ENCODE measurements around the gene CPAMD8. TPM values are rescaled to one million over a fixed set of nuclear protein-coding genes. Genes with fewer than 3 reads are reported as not detected.

Gene CPAMD8
- total RNA-seq, 1 experiment from 2014 or later, result 3.9 TPM

GRCh38 chr19:16861011-16861410 lies 165.6 kb downstream of the CPAMD8 start:
- peaks cover 20% of the 10 kb centered on the region for H3K36me3 ChIP-seq (ENCODE audit: low read depth, low read length)
- H2AFZ ChIP-seq (ENCODE audit: low read length), result no peak overlapping the region
- no peaks in the 10 kb centered on the region for H3K4me1 ChIP-seq (ENCODE audit: insufficient read depth, low read length)
- ATAC-seq, result no peak
- TF ChIP-seq EZH2 (IDR thresholded peaks at IDR 0.05; ENCODE audit: low read length, unreplicated experiment) (no peak), CTCF (conservative IDR thresholded peaks at IDR 0.05; ENCODE audit: low read depth, low read length) (no peak), EZH2phosphoT487 (IDR thresholded peaks at IDR 0.05; ENCODE audit: borderline replicate concordance, low read length) (no peak)
- H3K4me2 ChIP-seq (ENCODE audit: low read length), result no peak overlapping the region
- no TSS peak for BruUV-seq (replicated peaks)
- no peaks in the 10 kb centered on the region for H3K9me2 ChIP-seq (replicated peaks; ENCODE audit: low read length)
- DNase-seq, result no peak
- intact Hi-C loops (cut with micrococcal nuclease), result no loop called here
- no peak overlapping the region for H3K4me3 ChIP-seq (ENCODE audit: low read length)
- no peaks in the 10 kb centered on the region for H4K20me1 ChIP-seq (ENCODE audit: low read length)
- ChIA-PET CTCF (no interaction called here), POLR2A (ENCODE audit: unreplicated experiment) (no interaction called here)
- no peaks in the 10 kb centered on the region for H3K79me2 ChIP-seq (ENCODE audit: low read length)
- H3K27ac ChIP-seq (ENCODE audit: low read length), result no peak overlapping the region
- H3K9me3 ChIP-seq (ENCODE audit: low read length), result no peaks in the 10 kb centered on the region
- H3K9ac ChIP-seq (ENCODE audit: low read length), result no peak overlapping the region
- H3K27me3 ChIP-seq (ENCODE audit: low read length), result no peaks in the 10 kb centered on the region
- no peaks in the 10 kb centered on the region for H3F3A ChIP-seq (ENCODE audit: low read length, unreplicated experiment)

DNA sequence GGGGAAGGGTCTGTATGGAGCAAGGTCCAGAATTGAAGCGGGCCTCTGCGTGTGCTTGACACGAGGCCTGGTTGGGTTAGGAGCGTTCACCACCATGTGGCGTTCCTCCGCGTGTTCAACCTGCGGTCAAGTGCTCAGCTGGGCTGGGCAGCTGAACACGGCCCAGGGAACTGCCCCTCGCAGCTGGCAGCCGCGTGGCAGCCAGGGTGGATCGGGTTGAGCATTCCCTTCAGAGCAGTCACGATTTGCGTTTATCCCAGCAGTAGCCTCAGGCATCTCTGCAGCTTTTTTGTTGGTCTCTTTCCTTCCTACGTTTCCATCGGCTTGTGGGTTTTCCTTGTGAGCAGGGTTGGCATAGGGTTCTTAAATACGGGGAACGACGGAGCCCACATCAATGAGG lies 166.5 kb downstream of the CPAMD8 start:
- H3K36me3 ChIP-seq (ENCODE audit: low read depth, low read length), result peaks cover 20% of the 10 kb centered on the region
- no TSS peak for BruUV-seq (replicated peaks)

DNA sequence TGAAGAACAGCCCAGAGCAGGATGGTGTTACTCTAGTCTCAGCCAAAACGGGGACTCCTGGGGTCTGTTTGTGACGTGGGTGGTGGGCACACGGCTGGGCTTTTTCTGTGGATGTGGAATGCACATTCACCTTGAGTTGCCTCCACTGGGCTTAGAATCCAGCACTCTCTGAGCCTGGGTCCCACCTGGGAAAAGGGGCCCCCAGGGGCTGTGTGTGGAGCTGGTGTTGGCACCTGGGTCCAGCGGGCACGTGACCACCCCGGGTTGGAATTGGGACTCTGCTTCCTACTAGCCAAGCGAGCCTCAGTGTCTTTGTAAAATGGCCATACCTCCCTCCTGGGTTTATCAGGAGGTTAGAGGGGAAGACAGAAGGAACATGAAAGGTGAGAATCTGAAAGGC lies 167.0 kb downstream of the CPAMD8 start:
- H3K4me1 ChIP-seq (ENCODE audit: insufficient read depth, low read length), result no peaks in the 10 kb centered on the region
- no peak overlapping the region for H3K27ac ChIP-seq (ENCODE audit: low read length)
- CTCF ChIA-PET, result no interaction called here
- H3F3A ChIP-seq (ENCODE audit: low read length, unreplicated experiment), result no peaks in the 10 kb centered on the region
- no peaks in the 10 kb centered on the region for H3K9me3 ChIP-seq (ENCODE audit: low read length)
- H3K4me2 ChIP-seq (ENCODE audit: low read length), result no peak overlapping the region
- H3K79me2 ChIP-seq (ENCODE audit: low read length), result no peaks in the 10 kb centered on the region
- no peaks in the 10 kb centered on the region for H4K20me1 ChIP-seq (ENCODE audit: low read length)
- ATAC-seq (no peak), DNase-seq (no peak)
- intact Hi-C loops (cut with micrococcal nuclease), result no loop called here
- TF ChIP-seq EZH2phosphoT487 (IDR thresholded peaks at IDR 0.05; ENCODE audit: borderline replicate concordance, low read length), result no peak
- no peak for TF ChIP-seq CTCF (conservative IDR thresholded peaks at IDR 0.05; ENCODE audit: low read depth, low read length)
- TF ChIP-seq EZH2 (IDR thresholded peaks at IDR 0.05; ENCODE audit: low read length, unreplicated experiment), result no peak
- H3K27me3 ChIP-seq (ENCODE audit: low read length), result no peaks in the 10 kb centered on the region
- no TSS peak for BruUV-seq (replicated peaks)
- peaks cover 20% of the 10 kb centered on the region for H3K36me3 ChIP-seq (ENCODE audit: low read depth, low read length)
- H2AFZ ChIP-seq (ENCODE audit: low read length), result no peak overlapping the region
- H3K4me3 ChIP-seq (ENCODE audit: low read length), result no peak overlapping the region
- H3K9me2 ChIP-seq (replicated peaks; ENCODE audit: low read length), result no peaks in the 10 kb centered on the region
- POLR2A ChIA-PET (ENCODE audit: unreplicated experiment), result no interaction called here
- no peak overlapping the region for H3K9ac ChIP-seq (ENCODE audit: low read length)

More for the DNA sequence above, 166.5 kb downstream of the CPAMD8 start:
- DNase-seq, result no peak
- no peak overlapping the region for H3K4me3 ChIP-seq (ENCODE audit: low read length)
- no peak overlapping the region for H3K27ac ChIP-seq (ENCODE audit: low read length)
- no peak overlapping the region for H3K9ac ChIP-seq (ENCODE audit: low read length)
- intact Hi-C loops (cut with micrococcal nuclease), result no loop called here
- no peaks in the 10 kb centered on the region for H3K9me3 ChIP-seq (ENCODE audit: low read length)
- no peaks in the 10 kb centered on the region for H3K27me3 ChIP-seq (ENCODE audit: low read length)
- H3K79me2 ChIP-seq (ENCODE audit: low read length), result no peaks in the 10 kb centered on the region
- ATAC-seq, result no peak
- H4K20me1 ChIP-seq (ENCODE audit: low read length), result no peaks in the 10 kb centered on the region
- no peak overlapping the region for H2AFZ ChIP-seq (ENCODE audit: low read length)
- no peaks in the 10 kb centered on the region for H3K4me1 ChIP-seq (ENCODE audit: insufficient read depth, low read length)
- H3K9me2 ChIP-seq (replicated peaks; ENCODE audit: low read length), result no peaks in the 10 kb centered on the region
- CTCF ChIA-PET, result no interaction called here
- TF ChIP-seq EZH2phosphoT487 (IDR thresholded peaks at IDR 0.05; ENCODE audit: borderline replicate concordance, low read length), result no peak
- no peak for TF ChIP-seq CTCF (conservative IDR thresholded peaks at IDR 0.05; ENCODE audit: low read depth, low read length)
- TF ChIP-seq EZH2 (IDR thresholded peaks at IDR 0.05; ENCODE audit: low read length, unreplicated experiment), result no peak
- H3F3A ChIP-seq (ENCODE audit: low read length, unreplicated experiment), result no peaks in the 10 kb centered on the region
- POLR2A ChIA-PET (ENCODE audit: unreplicated experiment), result no interaction called here
- no peak overlapping the region for H3K4me2 ChIP-seq (ENCODE audit: low read length)

All from PC-3 (cell line).